ENCODE data around the gene SLC6A18. TPM values are rescaled to one million over a fixed set of nuclear protein-coding genes. Genes with fewer than 3 reads are reported as not detected.
"Not testable (repeated sequence)": the region's sequence is repeated elsewhere in the genome, so short reads cannot be mapped to it uniquely, and the experiment has no call there.

Gene SLC6A18
- total and polyA plus RNA-seq, 5 donors from 2014 or later, result not detected

GRCh38 chr5:1285883-1286291 lies 60.7 kb downstream of the SLC6A18 start:
- no peaks in the 10 kb centered on the region for H3K4me1 ChIP-seq (ENCODE audit: control insufficient read depth, insufficient read depth, low read length, poor library complexity, severe bottlenecking)
- DNase-seq, result no peak
- H3K4me3 ChIP-seq (ENCODE audit: low read depth, low read length), result no peak overlapping the region
- no peaks in the 10 kb centered on the region for H3K9me3 ChIP-seq (ENCODE audit: control insufficient read depth in 2 of 2, low read length in 2 of 2)
- H3K36me3 Mint-ChIP-seq, result peaks cover 5% of the 10 kb centered on the region
- H3K4me3 Mint-ChIP-seq, result no peak overlapping the region
- no peak for ATAC-seq (ENCODE audit: low read depth in 2 of 2)
- H3K27ac ChIP-seq (ENCODE audit: insufficient read depth, low read length, poor library complexity, severe bottlenecking), result no peak overlapping the region
- H3K36me3 ChIP-seq (ENCODE audit: control insufficient read depth, insufficient read depth, low read length), result no peaks in the 10 kb centered on the region
- no peaks in the 10 kb centered on the region for H3K4me1 Mint-ChIP-seq
- H3K27me3 ChIP-seq (ENCODE audit: control insufficient read depth, insufficient read depth, low read length), result no peaks in the 10 kb centered on the region
- no peak overlapping the region for H3K27ac Mint-ChIP-seq
- peaks cover 0 to 4% (median 0%) of the 10 kb centered on the region in 7 donors for H3K9me3 Mint-ChIP-seq
- H3K27me3 Mint-ChIP-seq, result no peaks in the 10 kb centered on the region

DNA sequence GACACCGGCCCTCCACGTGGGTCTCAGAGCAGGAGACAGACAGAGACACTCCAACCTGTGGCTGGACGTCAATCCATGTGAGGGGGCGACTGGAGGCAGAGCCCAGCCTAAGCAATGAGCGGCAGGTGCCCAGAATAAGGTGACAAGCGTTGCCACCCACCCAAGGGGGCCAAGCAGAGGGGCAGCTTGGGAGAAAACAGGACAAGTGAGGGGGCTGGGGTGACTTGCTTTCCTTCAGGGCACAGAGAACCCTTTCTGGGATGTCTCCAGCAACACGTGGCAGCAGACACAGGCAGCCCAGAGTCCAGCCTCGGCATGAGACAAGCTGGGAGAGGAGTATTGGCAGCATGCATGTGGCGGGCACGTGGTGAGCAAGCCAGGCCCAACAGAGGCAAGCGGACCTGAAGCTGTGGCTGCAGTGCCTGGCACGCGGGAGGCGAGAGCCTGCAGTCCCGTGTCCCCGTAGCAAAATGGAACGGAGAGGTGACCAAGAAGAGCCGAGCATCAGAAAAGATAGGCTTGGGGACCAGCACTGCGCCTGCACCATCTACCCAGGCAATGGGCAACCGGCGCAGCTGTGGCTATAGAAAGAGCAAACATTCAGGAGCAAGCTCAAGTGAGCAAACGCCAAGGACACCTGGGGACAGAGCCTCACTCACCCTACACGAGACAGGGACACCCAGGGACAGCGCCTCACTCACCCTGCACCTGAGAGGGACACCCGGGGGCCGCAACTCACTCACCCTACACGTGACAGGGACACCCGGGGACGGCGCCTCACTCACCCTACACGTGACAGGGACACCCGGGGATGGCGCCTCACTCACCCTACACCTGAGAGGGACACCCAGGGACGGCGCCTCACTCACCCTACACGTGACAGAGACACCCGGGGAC lies 63.5 kb downstream of the SLC6A18 start:
- H3K4me1 ChIP-seq (ENCODE audit: control insufficient read depth, insufficient read depth, low read length, poor library complexity, severe bottlenecking), result peaks cover 1% of the 10 kb centered on the region
- Mint-ChIP-seq H3K36me3 (peaks cover 5% of the 10 kb centered on the region), H3K4me3 (peak overlapping the region in 1 of 4 donors; percentile 40), H3K9me3 (peaks cover 0 to 4% (median 0%) of the 10 kb centered on the region in 7 donors), H3K4me1 (peaks cover 0 to 10% (median 4%) of the 10 kb centered on the region in 4 donors), H3K27me3 (no peaks in the 10 kb centered on the region), H3K27ac (peak overlapping the region in 1 of 3 donors; percentile 59)
- H3K27ac ChIP-seq (ENCODE audit: insufficient read depth, low read length, poor library complexity, severe bottlenecking), result no peak overlapping the region
- no peaks in the 10 kb centered on the region for H3K9me3 ChIP-seq (ENCODE audit: control insufficient read depth in 2 of 2, low read length in 2 of 2)
- no peak for ATAC-seq (ENCODE audit: low read depth in 2 of 2)
- H3K4me3 ChIP-seq (ENCODE audit: low read depth, low read length), result no peak overlapping the region
- H3K36me3 ChIP-seq (ENCODE audit: control insufficient read depth, insufficient read depth, low read length), result no peaks in the 10 kb centered on the region
- DNase-seq, result no peak
- no peaks in the 10 kb centered on the region for H3K27me3 ChIP-seq (ENCODE audit: control insufficient read depth, insufficient read depth, low read length)

- not testable (repeated sequence) for DNase-seq; H3K27ac Mint-ChIP-seq; H3K36me3 Mint-ChIP-seq; H3K27me3 Mint-ChIP-seq; H3K4me1 ChIP-seq (ENCODE audit: control insufficient read depth, insufficient read depth, low read length, poor library complexity, severe bottlenecking); H3K9me3 Mint-ChIP-seq; H3K27ac ChIP-seq (ENCODE audit: insufficient read depth, low read length, poor library complexity, severe bottlenecking); H3K27me3 ChIP-seq (ENCODE audit: control insufficient read depth, insufficient read depth, low read length); H3K9me3 ChIP-seq (ENCODE audit: control insufficient read depth in 2 of 2, low read length in 2 of 2); H3K4me3 Mint-ChIP-seq; H3K4me3 ChIP-seq (ENCODE audit: low read depth, low read length); H3K36me3 ChIP-seq (ENCODE audit: control insufficient read depth, insufficient read depth, low read length); ATAC-seq (ENCODE audit: low read depth in 2 of 2)
- H3K4me1 Mint-ChIP-seq, result peaks cover 0 to 10% (median 4%) of the 10 kb centered on the region in 4 donors
Observed at GRCh38 chr5:1289559-1289958, 64.4 kb downstream of the SLC6A18 start.

- not testable (repeated sequence) for H3K9me3 Mint-ChIP-seq; DNase-seq; H3K27me3 Mint-ChIP-seq; H3K36me3 Mint-ChIP-seq; H3K27me3 ChIP-seq (ENCODE audit: control insufficient read depth, insufficient read depth, low read length); H3K27ac ChIP-seq (ENCODE audit: insufficient read depth, low read length, poor library complexity, severe bottlenecking); H3K4me3 ChIP-seq (ENCODE audit: low read depth, low read length); H3K36me3 ChIP-seq (ENCODE audit: control insufficient read depth, insufficient read depth, low read length); H3K9me3 ChIP-seq (ENCODE audit: control insufficient read depth in 2 of 2, low read length in 2 of 2); ATAC-seq (ENCODE audit: low read depth in 2 of 2); H3K4me3 Mint-ChIP-seq; H3K27ac Mint-ChIP-seq
- peaks cover 0 to 10% (median 4%) of the 10 kb centered on the region in 4 donors for H3K4me1 Mint-ChIP-seq
- peaks cover 13% of the 10 kb centered on the region for H3K4me1 ChIP-seq (ENCODE audit: control insufficient read depth, insufficient read depth, low read length, poor library complexity, severe bottlenecking)
Observed at GRCh38 chr5:1290956-1291355, 65.8 kb downstream of the SLC6A18 start.

- DNase-seq, result no peak
Observed at GRCh38 chr5:1291611-1292080, 66.5 kb downstream of the SLC6A18 start.

DNA sequence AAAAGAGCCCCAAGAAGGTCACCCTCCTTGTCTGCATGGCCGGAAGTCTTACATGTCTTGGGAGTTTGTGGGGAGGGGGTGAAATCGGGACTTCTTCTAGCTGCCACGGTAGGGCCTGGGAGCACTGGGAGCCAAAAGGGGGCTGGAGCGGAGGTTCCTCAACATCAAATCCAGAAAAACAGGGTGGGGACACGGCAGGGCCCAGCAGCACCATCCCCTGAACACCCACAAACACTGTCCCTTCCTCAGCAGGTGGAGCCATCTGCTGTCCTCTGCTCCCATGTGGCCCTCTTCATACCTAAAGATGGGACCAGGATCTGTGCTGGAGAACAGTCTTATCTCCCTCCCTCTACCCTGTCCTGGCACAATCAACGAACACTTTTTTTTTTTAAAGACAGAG lies 67.0 kb downstream of the SLC6A18 start:
- Histone ChIP-seq H3K27ac (ENCODE audit: insufficient read depth, low read length, poor library complexity, severe bottlenecking) (no peak overlapping the region), H3K27me3 (ENCODE audit: control insufficient read depth, insufficient read depth, low read length) (no peaks in the 10 kb centered on the region), H3K4me1 (ENCODE audit: control insufficient read depth, insufficient read depth, low read length, poor library complexity, severe bottlenecking) (peaks cover 13% of the 10 kb centered on the region), H3K9me3 (ENCODE audit: control insufficient read depth in 2 of 2, low read length in 2 of 2) (no peaks in the 10 kb centered on the region), H3K4me3 (ENCODE audit: low read depth, low read length) (no peak overlapping the region), H3K36me3 (ENCODE audit: control insufficient read depth, insufficient read depth, low read length) (no peaks in the 10 kb centered on the region)
- ATAC-seq (ENCODE audit: low read depth in 2 of 2) (no peak), DNase-seq (no peak)
- no peak overlapping the region for H3K4me3 Mint-ChIP-seq
- H3K4me1 Mint-ChIP-seq, result peaks cover 0 to 10% (median 7%) of the 10 kb centered on the region in 4 donors
- peaks cover 5% of the 10 kb centered on the region for H3K36me3 Mint-ChIP-seq
- H3K27me3 Mint-ChIP-seq, result no peaks in the 10 kb centered on the region
- no peak overlapping the region for H3K27ac Mint-ChIP-seq
- H3K9me3 Mint-ChIP-seq, result peaks cover 0 to 4% (median 0%) of the 10 kb centered on the region in 7 donors

More at GRCh38 chr5:1291611-1292080, 66.5 kb downstream of the SLC6A18 start:
- H3K36me3 ChIP-seq (ENCODE audit: control insufficient read depth, insufficient read depth, low read length), result no peaks in the 10 kb centered on the region
- peaks cover 0 to 4% (median 0%) of the 10 kb centered on the region in 7 donors for H3K9me3 Mint-ChIP-seq
- peaks cover 5% of the 10 kb centered on the region for H3K36me3 Mint-ChIP-seq
- H3K27me3 ChIP-seq (ENCODE audit: control insufficient read depth, insufficient read depth, low read length), result no peaks in the 10 kb centered on the region
- no peak overlapping the region for H3K27ac Mint-ChIP-seq
- H3K9me3 ChIP-seq (ENCODE audit: control insufficient read depth in 2 of 2, low read length in 2 of 2), result no peaks in the 10 kb centered on the region
- ATAC-seq (ENCODE audit: low read depth in 2 of 2), result no peak
- no peak overlapping the region for H3K27ac ChIP-seq (ENCODE audit: insufficient read depth, low read length, poor library complexity, severe bottlenecking)
- peaks cover 13% of the 10 kb centered on the region for H3K4me1 ChIP-seq (ENCODE audit: control insufficient read depth, insufficient read depth, low read length, poor library complexity, severe bottlenecking)
- no peak overlapping the region for H3K4me3 ChIP-seq (ENCODE audit: low read depth, low read length)
- no peak overlapping the region for H3K4me3 Mint-ChIP-seq
- no peaks in the 10 kb centered on the region for H3K27me3 Mint-ChIP-seq
- peaks cover 0 to 10% (median 7%) of the 10 kb centered on the region in 4 donors for H3K4me1 Mint-ChIP-seq

- Histone ChIP-seq H3K9me3 (ENCODE audit: control insufficient read depth in 2 of 2, low read length in 2 of 2) (no peaks in the 10 kb centered on the region), H3K4me3 (ENCODE audit: low read depth, low read length) (no peak overlapping the region), H3K27me3 (ENCODE audit: control insufficient read depth, insufficient read depth, low read length) (no peaks in the 10 kb centered on the region), H3K36me3 (ENCODE audit: control insufficient read depth, insufficient read depth, low read length) (no peaks in the 10 kb centered on the region), H3K4me1 (ENCODE audit: control insufficient read depth, insufficient read depth, low read length, poor library complexity, severe bottlenecking) (peaks cover 13% of the 10 kb centered on the region), H3K27ac (ENCODE audit: insufficient read depth, low read length, poor library complexity, severe bottlenecking) (no peak overlapping the region)
- DNase-seq (no peak), ATAC-seq (ENCODE audit: low read depth in 2 of 2) (no peak)
- Mint-ChIP-seq H3K4me3 (peak overlapping the region in 1 of 4 donors; percentile 33), H3K4me1 (peaks cover 0 to 10% (median 7%) of the 10 kb centered on the region in 4 donors), H3K9me3 (peaks cover 0 to 3% (median 0%) of the 10 kb centered on the region in 7 donors), H3K36me3 (peaks cover 5% of the 10 kb centered on the region), H3K27me3 (no peaks in the 10 kb centered on the region), H3K27ac (no peak overlapping the region)
Observed at GRCh38 chr5:1292846-1293415, 67.8 kb downstream of the SLC6A18 start.
